Neural cell (in vitro differentiated cells): Measurements from ENCODE around the gene PIK3AP1. TPM values are rescaled to one million over a fixed set of nuclear protein-coding genes. Genes with fewer than 3 reads are reported as not detected.

Experiments used
- H2AFZ ChIP-seq: fragments of 200-600, 300-800 bp; sonication (generic), shearing (Covaris generic); 2 replicates; pipeline ENCODE4 v1.6.0; 2014; ENCODE audit warnings: low read depth, mild to moderate bottlenecking, antibody characterized with exemption, low read length, moderate library complexity
- H3F3A ChIP-seq: fragments of 200-600 bp; shearing (Covaris generic); 2 replicates; pipeline ENCODE4 v1.6.1; 2016; ENCODE audit warnings: mild to moderate bottlenecking, moderate library complexity, mixed read lengths, antibody characterized with exemption, low read length; ENCODE audit not compliant: insufficient read depth, poor library complexity, severe bottlenecking
- H3K27ac ChIP-seq: fragments of 200-600, 300-800 bp; sonication (generic), shearing (Covaris generic); 2 replicates; pipeline ENCODE4 v1.5.1; 2014; ENCODE audit warnings: mild to moderate bottlenecking, low read length, moderate library complexity
- H3K27me3 ChIP-seq: fragments of 300-800, 200-600 bp; sonication (generic), shearing (Covaris generic); 2 replicates; pipeline ENCODE4 v1.6.0; 2014; ENCODE audit warnings: mild to moderate bottlenecking, low read depth, low read length, moderate library complexity; ENCODE audit not compliant: insufficient read depth
- H3K36me3 ChIP-seq: fragments of 300-800, 200-600 bp; sonication (generic), shearing (Covaris generic); 2 replicates; pipeline ENCODE4 v1.5.1; 2014; ENCODE audit warnings: mild to moderate bottlenecking, antibody characterized with exemption, low read length, moderate library complexity; ENCODE audit not compliant: insufficient read depth
- H3K4me2 ChIP-seq: fragments of 300-800, 200-600 bp; sonication (generic), shearing (Covaris generic); 2 replicates; pipeline ENCODE4 v1.6.0; 2014; ENCODE audit warnings: mild to moderate bottlenecking, low read length
- H3K4me3 ChIP-seq: fragments of 300-800, 200-600 bp; sonication (generic), shearing (Covaris generic); 2 replicates; pipeline ENCODE4 v1.5.1; 2014; ENCODE audit warnings: mild to moderate bottlenecking, low read length, moderate library complexity
- H3K79me2 ChIP-seq: fragments of 200-600 bp; shearing (Covaris generic); replicated peaks from 2 replicates; pipeline ENCODE4 v1.6.0; 2014; ENCODE audit warnings: mild to moderate bottlenecking, low read length, moderate library complexity; ENCODE audit not compliant: insufficient read depth
- H3K9ac ChIP-seq: fragments of 300-800, 200-600 bp; sonication (generic), shearing (Covaris generic); 2 replicates; pipeline ENCODE4 v1.6.1; 2016; ENCODE audit warnings: mild to moderate bottlenecking, low read length, mixed read lengths
- H3K9me2 ChIP-seq: fragments of 200-600 bp; shearing (Covaris generic); 2 replicates; pipeline ENCODE4 v1.6.1; 2016; ENCODE audit warnings: mild to moderate bottlenecking, low read length, mixed read lengths; ENCODE audit not compliant: insufficient read depth
- H3K9me3 ChIP-seq: fragments of 200-600, 300-800 bp; sonication (generic), shearing (Covaris generic); 2 replicates; pipeline ENCODE4 v1.6.1; 2016; ENCODE audit warnings: mild to moderate bottlenecking, mixed run types, low read length, moderate library complexity, mixed read lengths
- H4K20me1 ChIP-seq: fragments of 200-600 bp; shearing (Covaris generic); 2 replicates; pipeline ENCODE4 v1.6.1; 2016; ENCODE audit warnings: mild to moderate bottlenecking, mixed run types; ENCODE audit not compliant: insufficient read depth
- CTCF ChIP-seq: fragments of 450-650 bp; IDR thresholded peaks from 2 replicates; pipeline ENCODE4 v1.5.1; 2014; ENCODE audit warnings: antibody characterized with exemption, mild to moderate bottlenecking, moderate library complexity; ENCODE audit not compliant: poor library complexity, severe bottlenecking
- EP300 ChIP-seq: fragments of 450-650 bp; conservative IDR thresholded peaks from 2 replicates; pipeline ENCODE4 v1.6.1; 2014; ENCODE audit warnings: antibody characterized with exemption, mild to moderate bottlenecking, moderate library complexity; ENCODE audit not compliant: poor library complexity, severe bottlenecking
- EZH2 ChIP-seq: fragments of 200-600, 300-800 bp; shearing (Covaris generic), sonication (generic); IDR thresholded peaks from 2 replicates; pipeline ENCODE4 v1.6.1; 2014; ENCODE audit warnings: antibody characterized with exemption, low read length, borderline replicate concordance, mild to moderate bottlenecking; ENCODE audit not compliant: insufficient read depth, poor library complexity, severe bottlenecking
- MXI1 ChIP-seq: fragments of 450-650 bp; conservative IDR thresholded peaks from 2 replicates; pipeline ENCODE4 v1.6.1; 2014; ENCODE audit warnings: antibody characterized with exemption, mild to moderate bottlenecking; ENCODE audit not compliant: poor library complexity, severe bottlenecking
- POLR2AphosphoS5 ChIP-seq: IDR thresholded peaks from 2 replicates; pipeline ENCODE4 v1.6.1; 2012
- RAD21 ChIP-seq: fragments of 450-650 bp; conservative IDR thresholded peaks from 2 replicates; pipeline ENCODE4 v1.6.1; 2014; ENCODE audit warnings: antibody characterized with exemption, mild to moderate bottlenecking, moderate library complexity
- SMC3 ChIP-seq: fragments of 450-650 bp; conservative IDR thresholded peaks from 2 replicates; pipeline ENCODE4 v1.6.1; 2014; ENCODE audit warnings: antibody characterized with exemption, mild to moderate bottlenecking, moderate library complexity; ENCODE audit not compliant: poor library complexity
- TAF1 ChIP-seq: IDR thresholded peaks from 2 replicates; pipeline ENCODE4 v1.6.1; 2012; ENCODE audit warnings: low read depth
- polyA plus RNA-seq: library from polyadenylated mRNA; depleted of rRNA; stranded (reverse); fragments of >200 nt; gene quantifications from 2 replicates; pipeline ENCODE4 v1.2.3, GENCODE V29; 2014
- TF ChIP-seq, protein P1 (sequence below): IDR thresholded peaks from 2 replicates; pipeline ENCODE4 v1.6.1; 2012; ENCODE audit warnings: borderline replicate concordance

Gene PIK3AP1
- polyA plus RNA-seq, 1 donor from 2014 or later: 0.05 TPM

DNA sequence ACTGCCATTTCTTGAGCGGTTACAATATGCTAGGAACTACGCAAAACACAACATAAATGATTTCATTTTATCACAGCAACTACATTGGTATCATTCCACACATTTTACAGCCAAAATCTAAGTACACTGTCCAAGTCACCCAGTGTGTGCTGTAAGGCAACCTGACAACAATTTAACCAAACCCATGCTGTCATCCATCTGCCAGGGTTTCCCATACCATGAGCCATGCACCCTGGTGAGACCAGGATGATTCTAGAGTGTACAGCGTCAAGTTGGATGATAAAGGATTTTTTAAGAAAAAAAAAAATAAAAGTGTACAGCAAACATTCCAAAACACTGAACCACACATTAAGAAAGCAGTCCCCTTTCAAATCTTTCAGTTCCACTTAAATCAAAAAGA, 52.9 kb downstream of the PIK3AP1 start:
- no peak for TF ChIP-seq RAD21
- TF ChIP-seq POLR2AphosphoS5: no peak
- no peak for TF ChIP-seq TAF1
- TF ChIP-seq EZH2: no peak
- no peak for TF ChIP-seq SMC3
- no peak for TF ChIP-seq MXI1
- TF ChIP-seq EP300: no peak
- TF ChIP-seq CTCF: no peak
- TF ChIP-seq, protein P1, sequence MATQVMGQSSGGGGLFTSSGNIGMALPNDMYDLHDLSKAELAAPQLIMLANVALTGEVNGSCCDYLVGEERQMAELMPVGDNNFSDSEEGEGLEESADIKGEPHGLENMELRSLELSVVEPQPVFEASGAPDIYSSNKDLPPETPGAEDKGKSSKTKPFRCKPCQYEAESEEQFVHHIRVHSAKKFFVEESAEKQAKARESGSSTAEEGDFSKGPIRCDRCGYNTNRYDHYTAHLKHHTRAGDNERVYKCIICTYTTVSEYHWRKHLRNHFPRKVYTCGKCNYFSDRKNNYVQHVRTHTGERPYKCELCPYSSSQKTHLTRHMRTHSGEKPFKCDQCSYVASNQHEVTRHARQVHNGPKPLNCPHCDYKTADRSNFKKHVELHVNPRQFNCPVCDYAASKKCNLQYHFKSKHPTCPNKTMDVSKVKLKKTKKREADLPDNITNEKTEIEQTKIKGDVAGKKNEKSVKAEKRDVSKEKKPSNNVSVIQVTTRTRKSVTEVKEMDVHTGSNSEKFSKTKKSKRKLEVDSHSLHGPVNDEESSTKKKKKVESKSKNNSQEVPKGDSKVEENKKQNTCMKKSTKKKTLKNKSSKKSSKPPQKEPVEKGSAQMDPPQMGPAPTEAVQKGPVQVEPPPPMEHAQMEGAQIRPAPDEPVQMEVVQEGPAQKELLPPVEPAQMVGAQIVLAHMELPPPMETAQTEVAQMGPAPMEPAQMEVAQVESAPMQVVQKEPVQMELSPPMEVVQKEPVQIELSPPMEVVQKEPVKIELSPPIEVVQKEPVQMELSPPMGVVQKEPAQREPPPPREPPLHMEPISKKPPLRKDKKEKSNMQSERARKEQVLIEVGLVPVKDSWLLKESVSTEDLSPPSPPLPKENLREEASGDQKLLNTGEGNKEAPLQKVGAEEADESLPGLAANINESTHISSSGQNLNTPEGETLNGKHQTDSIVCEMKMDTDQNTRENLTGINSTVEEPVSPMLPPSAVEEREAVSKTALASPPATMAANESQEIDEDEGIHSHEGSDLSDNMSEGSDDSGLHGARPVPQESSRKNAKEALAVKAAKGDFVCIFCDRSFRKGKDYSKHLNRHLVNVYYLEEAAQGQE: no peak
- Histone ChIP-seq H3K4me3 (no peak overlapping the region), H3K4me2 (no peak overlapping the region), H3K27me3 (no peaks in the 10 kb centered on the region), H3K9ac (no peak overlapping the region), H4K20me1 (no peaks in the 10 kb centered on the region), H3K9me3 (no peaks in the 10 kb centered on the region), H3K27ac (no peak overlapping the region), H2AFZ (no peak overlapping the region), H3K36me3 (no peaks in the 10 kb centered on the region), H3K79me2 (no peaks in the 10 kb centered on the region), H3F3A (no peaks in the 10 kb centered on the region), H3K9me2 (no peaks in the 10 kb centered on the region)

DNA sequence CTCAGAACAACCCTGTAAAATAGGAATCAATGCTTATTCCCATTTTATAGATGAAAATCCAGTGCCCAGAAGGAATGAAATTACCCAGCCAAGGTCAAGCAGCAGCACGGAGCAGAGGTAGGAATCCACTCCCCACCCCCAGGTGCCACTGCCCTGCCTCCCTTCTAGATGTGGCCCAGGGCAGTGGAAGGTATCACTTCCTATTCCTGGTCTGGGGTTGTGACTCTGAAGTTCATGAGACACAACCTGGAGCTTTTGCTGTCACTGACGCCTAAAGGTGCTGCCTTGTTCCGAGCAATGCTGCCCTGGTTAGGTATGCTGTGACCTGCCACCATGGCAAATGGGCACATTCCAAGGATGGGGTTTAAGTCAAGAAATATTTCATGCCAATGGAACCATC, 53.6 kb downstream of the PIK3AP1 start:
- no peaks in the 10 kb centered on the region for H3K79me2 ChIP-seq
- H3K27ac ChIP-seq: no peak overlapping the region
- H3K4me3 ChIP-seq: no peak overlapping the region
- no peaks in the 10 kb centered on the region for H4K20me1 ChIP-seq
- H3K27me3 ChIP-seq: no peaks in the 10 kb centered on the region
- H3K9me2 ChIP-seq: no peaks in the 10 kb centered on the region
- no peak overlapping the region for H2AFZ ChIP-seq
- no peak overlapping the region for H3K4me2 ChIP-seq
- H3K9ac ChIP-seq: no peak overlapping the region
- no peaks in the 10 kb centered on the region for H3K36me3 ChIP-seq
- H3K9me3 ChIP-seq: no peaks in the 10 kb centered on the region
- no peaks in the 10 kb centered on the region for H3F3A ChIP-seq
- TF ChIP-seq TAF1: no peak
- no peak for TF ChIP-seq EZH2
- TF ChIP-seq MXI1: no peak
- TF ChIP-seq EP300: no peak
- TF ChIP-seq RAD21: no peak
- TF ChIP-seq, protein P1: no peak
- no peak for TF ChIP-seq POLR2AphosphoS5
- no peak for TF ChIP-seq SMC3
- TF ChIP-seq CTCF: no peak
